OCI-LY3 (cell line): ENCODE measurements around the gene CDK5R1.

Experiments
- H2AFZ ChIP-seq: fragments of 200-600, 300-600 bp; shearing (Covaris generic); 2 replicates; pipeline ENCODE4 v1.6.0; 2014; ENCODE audit warnings: antibody characterized with exemption, low read depth, low read length
- H3K27ac ChIP-seq: fragments of 200-600, 300-600 bp; sonication (generic); 2 replicates; pipeline ENCODE4 v1.5.1; 2014; ENCODE audit warnings: mild to moderate bottlenecking, low read length, moderate library complexity, mixed read lengths
- H3K27me3 ChIP-seq: fragments of 200-600, 300-600 bp; sonication (generic); 2 replicates; pipeline ENCODE4 v1.6.1; 2014; ENCODE audit warnings: low read depth, low read length, mixed read lengths
- H3K36me3 ChIP-seq: fragments of 200-600, 300-600 bp; sonication (generic); replicated peaks from 2 replicates; pipeline ENCODE3; 2014; ENCODE audit warnings: low read depth, low read length, mixed read lengths
- H3K4me1 ChIP-seq: fragments of 300-600, 200-600 bp; sonication (generic); 2 replicates; pipeline ENCODE4 v1.6.1; 2014; ENCODE audit warnings: low read length, mixed read lengths
- H3K4me2 ChIP-seq: fragments of 200-600, 300-600 bp; sonication (generic); 2 replicates; pipeline ENCODE4 v1.6.1; 2014; ENCODE audit warnings: low read length, mixed read lengths
- H3K4me3 ChIP-seq: fragments of 300-600, 200-600 bp; sonication (generic); 2 replicates; pipeline ENCODE4 v1.5.1; 2014; ENCODE audit warnings: antibody characterized with exemption, mild to moderate bottlenecking, low read length, moderate library complexity
- H3K79me2 ChIP-seq: fragments of 300-600, 200-600 bp; shearing (Covaris generic); 2 replicates; pipeline ENCODE4 v1.6.1; 2014; ENCODE audit warnings: mild to moderate bottlenecking, low read length, mixed read lengths
- H3K9ac ChIP-seq: fragments of 300-600, 200-600 bp; shearing (Covaris generic); 2 replicates; pipeline ENCODE4 v1.6.0; 2014; ENCODE audit warnings: mild to moderate bottlenecking, low read length, moderate library complexity
- H3K9me3 ChIP-seq: fragments of 200-600, 300-600 bp; shearing (Covaris generic); 2 replicates; pipeline ENCODE4 v1.6.1; 2014; ENCODE audit warnings: low read length, mixed read lengths; ENCODE audit not compliant: insufficient read depth
- H4K20me1 ChIP-seq: fragments of 200-600, 300-600 bp; sonication (generic); 2 replicates; pipeline ENCODE4 v1.6.1; 2016; ENCODE audit warnings: low read length, mixed read lengths; ENCODE audit not compliant: insufficient read depth
- EZH2phosphoT487 ChIP-seq: fragments of 200-600 bp; shearing (Covaris generic); IDR thresholded peaks from 2 replicates; pipeline ENCODE4 v1.6.1; 2018; ENCODE audit warnings: antibody characterized with exemption, mixed run types, low read depth
- TF ChIP-seq, protein P1 (sequence below): fragments of 200-600, 300-600 bp; sonication (generic); IDR thresholded peaks from 2 replicates; pipeline ENCODE4 v1.5.1; 2014; ENCODE audit warnings: antibody characterized with exemption, low read length, low read depth

Gene CDK5R1

DNA sequence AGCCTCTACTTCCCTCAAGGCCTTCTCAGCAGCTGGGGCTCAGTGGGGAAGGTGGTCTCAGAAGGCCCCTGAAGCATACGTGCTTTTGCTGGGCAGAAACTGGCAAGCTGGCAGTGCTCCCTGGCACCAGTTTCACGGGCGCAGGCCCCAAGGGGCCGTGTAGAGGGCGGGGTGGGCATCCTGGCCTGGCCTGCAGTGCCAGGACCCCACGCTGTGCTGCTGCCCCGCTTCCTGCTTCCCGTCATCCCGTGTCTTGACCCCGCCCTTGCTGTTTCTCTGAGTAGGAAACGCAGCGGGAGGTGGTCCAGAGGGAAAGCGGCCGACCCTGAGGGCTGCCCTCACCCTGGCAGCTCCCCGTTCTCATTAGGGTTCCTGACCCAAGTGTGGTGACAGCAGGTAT lies 6.8 kb downstream of the CDK5R1 start:
- H3K27ac ChIP-seq: no peak overlapping the region
- no peak overlapping the region for H3K9ac ChIP-seq

DNA sequence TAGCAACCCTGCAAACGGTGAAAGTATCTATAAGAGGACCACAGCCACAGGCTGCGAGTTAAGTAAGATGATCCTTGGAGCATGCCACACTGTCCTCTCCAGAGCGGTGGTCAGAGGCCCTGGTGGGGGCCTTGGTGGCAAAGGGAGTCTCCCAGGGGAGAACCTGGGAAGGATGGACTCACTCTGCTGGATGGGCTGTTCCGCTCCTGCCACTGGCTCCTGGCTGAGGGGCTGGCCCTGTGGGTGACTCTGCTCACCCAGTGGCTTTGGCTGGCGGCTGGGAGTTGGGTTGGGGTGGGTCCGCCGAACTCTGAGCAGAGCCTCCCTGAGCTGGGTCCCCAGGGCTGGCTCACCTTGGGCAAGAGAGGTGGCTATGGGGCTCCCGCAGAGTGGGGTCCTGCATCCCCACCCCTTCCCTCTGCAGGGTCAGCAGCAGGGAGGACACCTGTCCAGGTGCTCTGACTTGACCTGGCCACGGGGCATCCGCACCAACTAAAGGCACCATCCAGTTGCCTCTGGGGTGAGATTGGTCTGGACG lies 7.3 kb downstream of the CDK5R1 start:
- H3K27ac ChIP-seq: no peak overlapping the region

More for the DNA sequence above, 6.8 kb downstream of the CDK5R1 start:
- H3K27me3 ChIP-seq: no peaks in the 10 kb centered on the region
- no peak overlapping the region for H2AFZ ChIP-seq
- H3K79me2 ChIP-seq: peaks cover 7% of the 10 kb centered on the region; the same call in 1 of the 2 replicates
- TF ChIP-seq, protein P1, sequence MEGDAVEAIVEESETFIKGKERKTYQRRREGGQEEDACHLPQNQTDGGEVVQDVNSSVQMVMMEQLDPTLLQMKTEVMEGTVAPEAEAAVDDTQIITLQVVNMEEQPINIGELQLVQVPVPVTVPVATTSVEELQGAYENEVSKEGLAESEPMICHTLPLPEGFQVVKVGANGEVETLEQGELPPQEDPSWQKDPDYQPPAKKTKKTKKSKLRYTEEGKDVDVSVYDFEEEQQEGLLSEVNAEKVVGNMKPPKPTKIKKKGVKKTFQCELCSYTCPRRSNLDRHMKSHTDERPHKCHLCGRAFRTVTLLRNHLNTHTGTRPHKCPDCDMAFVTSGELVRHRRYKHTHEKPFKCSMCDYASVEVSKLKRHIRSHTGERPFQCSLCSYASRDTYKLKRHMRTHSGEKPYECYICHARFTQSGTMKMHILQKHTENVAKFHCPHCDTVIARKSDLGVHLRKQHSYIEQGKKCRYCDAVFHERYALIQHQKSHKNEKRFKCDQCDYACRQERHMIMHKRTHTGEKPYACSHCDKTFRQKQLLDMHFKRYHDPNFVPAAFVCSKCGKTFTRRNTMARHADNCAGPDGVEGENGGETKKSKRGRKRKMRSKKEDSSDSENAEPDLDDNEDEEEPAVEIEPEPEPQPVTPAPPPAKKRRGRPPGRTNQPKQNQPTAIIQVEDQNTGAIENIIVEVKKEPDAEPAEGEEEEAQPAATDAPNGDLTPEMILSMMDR: no peak
- TF ChIP-seq EZH2phosphoT487: no peak
- H4K20me1 ChIP-seq: peaks cover 22% of the 10 kb centered on the region
- H3K36me3 ChIP-seq: peaks cover 22% of the 10 kb centered on the region
- no peak overlapping the region for H3K4me3 ChIP-seq
- peaks cover 6% of the 10 kb centered on the region; the same call in 1 of the 2 replicates for H3K4me1 ChIP-seq
- no peaks in the 10 kb centered on the region for H3K9me3 ChIP-seq
- H3K4me2 ChIP-seq: no peak overlapping the region

DNA sequence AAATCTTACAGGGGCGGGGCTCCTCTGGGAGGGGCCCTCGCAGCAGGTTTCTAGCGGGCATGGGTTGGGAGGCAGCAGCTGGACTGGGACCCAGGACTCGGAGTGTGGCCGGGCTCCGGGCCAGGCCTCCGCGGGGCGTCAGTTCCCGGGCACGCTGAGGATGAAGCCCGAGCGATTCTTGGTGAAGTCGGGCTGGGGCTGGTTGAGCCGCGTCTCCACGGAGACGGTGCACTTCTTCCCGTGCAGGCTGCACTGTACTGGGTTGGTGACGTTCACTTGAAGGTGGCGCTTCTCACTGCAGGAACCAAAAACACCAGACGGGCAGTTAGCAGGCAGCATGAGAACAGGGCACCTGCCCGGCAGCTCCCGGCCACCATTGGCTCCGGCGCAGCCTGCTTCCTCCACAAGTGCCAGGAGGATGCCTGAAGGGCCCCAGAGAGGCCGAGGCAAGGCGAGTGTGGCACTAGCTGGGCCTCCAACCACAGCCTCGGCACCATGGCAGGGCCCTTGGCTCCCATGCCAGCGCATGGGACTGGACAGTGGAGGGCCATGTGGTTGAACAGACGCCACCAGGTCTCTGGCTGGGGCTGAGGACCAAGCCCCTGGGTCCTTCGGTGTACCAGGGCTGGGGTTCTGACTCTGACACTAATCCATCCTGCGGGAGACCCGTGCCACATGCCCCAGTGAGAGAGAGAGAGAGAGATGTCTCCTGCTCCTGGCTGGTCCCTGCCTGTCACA lies 8.0 kb downstream of the CDK5R1 start:
- TF ChIP-seq, protein P1: no peak
- TF ChIP-seq EZH2phosphoT487: no peak
- Histone ChIP-seq H3K27me3 (no peaks in the 10 kb centered on the region), H2AFZ (no peak overlapping the region), H3K4me1 (peaks cover 6% of the 10 kb centered on the region; the same call in 1 of the 2 replicates), H3K36me3 (peaks cover 14% of the 10 kb centered on the region), H3K9me3 (no peaks in the 10 kb centered on the region), H3K4me2 (no peak overlapping the region), H3K4me3 (no peak overlapping the region), H3K9ac (no peak overlapping the region), H3K27ac (no peak overlapping the region), H4K20me1 (peaks cover 10% of the 10 kb centered on the region; the same call in 1 of the 2 replicates), H3K79me2 (no peaks in the 10 kb centered on the region; the same call in 1 of the 2 replicates)

More for the DNA sequence above, 7.3 kb downstream of the CDK5R1 start:
- no peak overlapping the region for H3K9ac ChIP-seq
- H3K27me3 ChIP-seq: no peaks in the 10 kb centered on the region
- H2AFZ ChIP-seq: no peak overlapping the region
- H3K4me3 ChIP-seq: no peak overlapping the region
- H4K20me1 ChIP-seq: peaks cover 17% of the 10 kb centered on the region
- no peaks in the 10 kb centered on the region for H3K9me3 ChIP-seq
- TF ChIP-seq, protein P1: no peak
- no peak for TF ChIP-seq EZH2phosphoT487
- peaks cover 2% of the 10 kb centered on the region; the same call in 1 of the 2 replicates for H3K79me2 ChIP-seq
- no peak overlapping the region for H3K4me2 ChIP-seq
- H3K4me1 ChIP-seq: peaks cover 6% of the 10 kb centered on the region; the same call in 1 of the 2 replicates
- H3K36me3 ChIP-seq: peaks cover 17% of the 10 kb centered on the region

DNA sequence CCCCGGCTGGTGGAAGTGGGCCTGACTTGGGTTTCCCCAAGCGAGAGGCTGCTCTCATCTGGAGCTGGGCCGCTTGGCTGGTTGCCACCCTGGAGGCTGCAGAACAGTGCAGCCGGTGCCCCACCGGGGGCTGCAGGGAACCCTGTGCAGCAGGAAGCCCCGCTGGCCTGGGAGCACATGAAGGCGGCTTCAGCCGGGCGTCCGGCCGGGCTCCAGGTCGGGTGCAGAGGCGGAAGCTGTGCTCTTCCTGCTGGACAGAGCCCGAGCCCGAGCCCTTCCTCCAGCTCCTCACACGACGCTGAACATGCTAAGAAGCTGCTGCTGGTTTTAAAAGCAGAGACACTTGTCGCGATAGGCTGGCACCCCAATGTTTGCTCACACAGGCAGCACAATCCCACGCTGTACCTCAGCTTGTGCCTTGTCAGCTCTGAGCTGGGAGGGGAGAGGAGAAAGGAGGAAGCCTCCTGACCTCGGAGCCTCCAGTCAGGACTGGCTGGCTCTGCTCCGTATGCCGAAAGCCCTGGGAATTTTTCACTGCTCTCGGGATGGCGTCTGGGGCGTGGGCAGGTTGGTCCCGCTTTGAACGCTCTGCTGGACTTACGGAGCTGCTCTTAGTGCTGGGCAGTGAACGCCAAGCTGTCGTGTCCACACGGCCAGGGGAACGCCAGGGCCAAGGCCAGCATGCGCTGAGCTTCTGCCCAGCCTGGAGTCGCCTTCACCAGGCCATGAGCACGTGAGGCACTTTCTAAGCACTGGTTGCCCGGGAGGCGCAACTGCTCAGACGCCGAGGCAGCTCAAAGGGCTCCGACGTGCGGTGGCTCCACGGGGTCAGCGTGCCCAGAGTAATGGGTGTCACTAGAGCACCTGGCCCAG lies 8.8 kb downstream of the CDK5R1 start:
- TF ChIP-seq, protein P1: no peak
- TF ChIP-seq EZH2phosphoT487: no peak
- Histone ChIP-seq H3K27ac (no peak overlapping the region), H3K4me1 (peaks cover 6% of the 10 kb centered on the region; the same call in 1 of the 2 replicates), H3K9me3 (no peaks in the 10 kb centered on the region), H3K79me2 (no peaks in the 10 kb centered on the region), H3K36me3 (peaks cover 9% of the 10 kb centered on the region), H3K4me3 (no peak overlapping the region), H3K4me2 (no peak overlapping the region), H4K20me1 (peaks cover 5% of the 10 kb centered on the region; the same call in 1 of the 2 replicates), H3K9ac (no peak overlapping the region), H2AFZ (no peak overlapping the region), H3K27me3 (no peaks in the 10 kb centered on the region)
